H1 (cell line): ENCODE measurements around the gene PPP2R2B. TPM values are rescaled to one million over a fixed set of nuclear protein-coding genes. Genes with fewer than 3 reads are reported as not detected.

Experiments used
- TEAD4 ChIP-seq: IDR thresholded peaks from 2 replicates; pipeline ENCODE4 v1.6.1; 2012; ENCODE audit warnings: low read depth, low read length, inconsistent platforms, mixed read lengths
- polyA plus RNA-seq, 7 experiments: library from polyadenylated mRNA; depleted of rRNA in 3 of 7; stranded (reverse) in 5 of 7; unstranded in 2 of 7; fragments of >200 nt in 5 of 7; fragments of 200-250 nt in 2 of 7; gene quantifications; 1 replicate in 5 of 7; 2 replicates in 1 of 7; 4 replicates in 1 of 7; pipeline versions ENCODE4 v1.2.1 to v1.2.3, GENCODE V29; 2011 to 2013; ENCODE audit warnings: missing spikeins in 2 of 7, mixed read lengths in 2 of 7
- total RNA-seq: library from RNA; stranded (reverse); fragmentation: NEBNext Ultra II Directional; extraction: Animal tissue kit (Norgen Biotek cat#: 25700); gene quantifications from 2 replicates; pipeline ENCODE4 v1.2.1, GENCODE V29; 2021

PPP2R2B gene
- total and polyA plus RNA-seq, 2 of the 8 experiments (the other 6 are each of a cell fraction or from before 2014, with no cell fraction given): 21.1 to 37.1 TPM

- no peak for TF ChIP-seq TEAD4
Observed at GRCh38 chr5:146624179-146624578, 254.4 kb downstream of the PPP2R2B start (continued).
